GM12801 (cell line): ENCODE results near the gene BTG1.

Experiments
- CTCF ChIP-seq: IDR thresholded peaks from one replicate; pipeline ENCODE4 v1.5.1; 2011; ENCODE audit warnings: control low read depth; ENCODE audit not compliant: insufficient read length; ENCODE audit errors: extremely low read depth

BTG1 gene

GRCh38 chr12:92105110-92105509 is 40.5 kb downstream of the BTG1 start:
- no peak for TF ChIP-seq CTCF

- no peak for TF ChIP-seq CTCF
These were observed 43.0 kb downstream of the BTG1 start for GRCh38 chr12:92102606-92103005.

- TF ChIP-seq CTCF: no peak
These were observed 46.9 kb downstream of the BTG1 start for GRCh38 chr12:92098594-92099380.

GRCh38 chr12:92096346-92097136 is 49.1 kb downstream of the BTG1 start:
- no peak for TF ChIP-seq CTCF

- TF ChIP-seq CTCF: no peak
These were observed 50.9 kb downstream of the BTG1 start for GRCh38 chr12:92094751-92095161.
